NCI-H524 (cell line): ENCODE data around the gene RASGRP1.
A peak's percentile ranks its signal among the peaks of the same experiment; 100 is the strongest.
"Not testable (repeated sequence)": the region's sequence is repeated elsewhere in the genome, so short reads cannot be mapped to it uniquely, and the experiment has no call there.

ENCODE experiments used
- DNase-seq, 2 experiments: peaks; one replicate each; lab custom pipeline; 2025; lab: John Stamatoyannopoulos, UW

RASGRP1 gene

DNA sequence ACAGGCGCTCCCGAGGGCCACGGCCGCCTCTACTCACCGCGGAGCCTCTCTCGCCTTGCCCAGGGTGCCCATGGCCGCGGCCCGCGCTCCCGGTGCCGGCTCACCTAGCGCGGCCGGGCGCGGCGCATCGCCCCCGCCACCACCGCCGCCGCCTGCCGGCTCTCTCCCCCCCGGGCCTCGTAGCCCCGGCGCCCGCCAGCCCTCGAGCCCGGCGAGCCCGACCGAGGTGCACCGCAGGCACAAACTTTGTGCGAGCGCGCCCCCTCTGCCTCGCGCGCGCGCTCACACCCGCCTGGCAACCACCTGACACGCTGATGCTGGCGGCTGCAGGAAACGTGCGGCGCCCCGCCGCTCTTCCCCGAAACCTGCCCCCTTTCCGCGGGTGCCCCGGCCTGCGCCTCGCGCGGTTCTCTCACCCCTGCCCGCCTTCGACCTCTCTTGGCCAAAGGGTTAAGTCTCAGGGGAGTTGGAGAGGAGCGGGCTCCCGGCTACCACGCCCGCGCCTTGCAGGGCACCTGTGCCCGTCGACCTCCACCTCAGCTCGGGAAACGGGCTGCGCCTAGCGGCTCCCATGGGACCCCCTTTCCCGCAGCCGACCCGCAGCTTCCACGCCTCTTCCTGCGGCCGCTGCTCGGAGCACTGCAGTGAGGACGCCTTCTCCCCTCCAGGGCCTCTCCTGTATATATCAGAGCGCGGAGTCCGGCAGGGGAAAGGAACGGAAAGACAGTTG is at the start of gene RASGRP1:
Gene RASGRP1 (minus strand): TSS at position 258 of the 730 bp plus-strand sequence. CDS start 186 bp downstream, at position 72.
- DNase-seq, result peak; percentile 43 to 80

DNA sequence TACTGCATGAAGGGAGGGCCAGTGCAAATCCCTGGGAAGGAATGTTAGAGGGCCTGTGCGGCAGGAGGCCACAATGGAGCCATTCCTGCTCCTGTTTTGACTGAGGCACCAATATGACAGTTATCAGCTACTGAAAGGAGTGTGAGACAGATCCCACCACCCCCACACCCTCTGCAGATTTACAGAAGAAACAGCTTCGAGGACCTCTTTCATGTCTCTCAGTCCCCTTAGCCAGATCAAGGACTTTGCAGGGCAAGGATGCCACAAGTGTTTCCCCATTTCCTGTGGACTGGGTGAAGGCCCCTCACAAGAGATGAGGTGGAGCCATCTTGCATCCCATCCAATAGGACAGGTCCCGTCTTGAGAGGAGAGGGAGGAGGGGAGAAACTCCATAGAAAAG is 48.5 kb upstream of the RASGRP1 start:
- no peak for DNase-seq

DNA sequence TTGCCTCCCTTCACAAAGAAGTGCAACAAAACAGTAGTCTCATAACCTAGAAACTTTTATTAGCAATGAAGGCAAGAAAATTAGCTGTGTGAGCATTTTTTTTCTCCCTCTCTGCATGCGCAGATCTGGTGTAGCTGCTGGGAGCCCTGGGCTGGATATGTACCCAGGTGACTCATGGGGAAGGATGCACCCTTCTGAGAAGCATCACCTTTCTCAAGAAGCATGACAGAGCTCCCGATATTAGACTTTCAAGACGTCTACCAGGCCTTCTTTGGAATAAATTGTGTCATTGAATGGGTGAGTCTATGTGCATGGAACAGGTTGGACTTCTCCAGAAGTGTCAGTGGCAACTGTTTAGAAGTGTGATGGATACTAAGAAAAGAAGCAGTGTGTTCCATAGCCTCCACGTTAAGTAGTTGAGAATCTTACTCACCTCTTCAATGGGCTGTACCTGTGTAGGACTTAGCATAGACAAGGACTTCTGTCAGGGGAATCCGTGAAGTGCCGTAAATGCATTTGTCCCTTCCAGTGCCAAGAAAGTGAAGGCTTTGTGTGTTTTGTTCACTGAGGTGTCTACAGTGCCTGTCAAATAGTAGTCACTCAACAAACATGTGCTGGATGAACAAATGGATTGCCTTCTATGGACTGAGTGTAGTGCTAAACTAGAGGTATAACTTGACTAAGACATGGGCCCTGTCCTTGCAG is 47.7 kb upstream of the RASGRP1 start:
- no peak for DNase-seq

DNA sequence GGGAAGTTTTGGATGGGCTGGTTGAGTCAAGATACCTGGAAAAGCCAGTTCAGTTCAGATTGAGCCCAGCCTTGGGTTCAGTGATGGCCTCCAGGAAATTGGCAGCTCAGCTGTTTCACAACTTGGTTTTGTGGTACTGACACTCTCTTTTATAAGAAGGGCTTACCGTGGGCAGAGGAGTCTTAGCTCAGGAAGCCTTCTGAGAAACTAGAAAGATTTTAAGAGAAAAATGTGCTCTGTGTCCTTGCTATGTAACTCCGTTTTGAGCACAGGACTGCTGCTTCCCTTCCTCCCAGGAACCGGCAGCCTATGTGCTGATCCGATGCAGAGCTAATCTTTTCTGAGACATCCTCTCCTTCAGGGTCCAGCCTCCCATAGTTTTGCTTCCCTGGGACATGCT is 46.6 kb upstream of the RASGRP1 start:
- DNase-seq, result no peak

DNA sequence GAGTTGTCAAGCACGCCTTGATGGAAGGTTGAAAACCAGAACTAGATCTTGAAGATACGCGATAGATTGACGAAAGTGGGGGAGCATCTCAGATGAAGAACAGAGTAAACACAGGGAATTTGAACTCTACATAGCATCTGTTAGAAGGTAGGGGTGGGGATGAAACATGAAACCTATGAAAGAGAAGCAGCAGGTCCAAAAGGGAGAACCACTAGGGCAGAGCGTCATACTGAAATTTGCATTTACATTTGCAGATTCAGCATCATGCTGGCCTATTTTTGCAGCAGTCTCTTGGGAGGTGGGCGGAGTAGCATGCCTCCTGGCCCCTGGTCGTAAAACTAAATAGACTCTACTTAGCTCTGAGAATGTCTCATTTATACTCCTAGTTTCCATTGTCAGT is 46.1 kb upstream of the RASGRP1 start:
- DNase-seq, result peak in 1 of 2 experiments; percentile 51

DNA sequence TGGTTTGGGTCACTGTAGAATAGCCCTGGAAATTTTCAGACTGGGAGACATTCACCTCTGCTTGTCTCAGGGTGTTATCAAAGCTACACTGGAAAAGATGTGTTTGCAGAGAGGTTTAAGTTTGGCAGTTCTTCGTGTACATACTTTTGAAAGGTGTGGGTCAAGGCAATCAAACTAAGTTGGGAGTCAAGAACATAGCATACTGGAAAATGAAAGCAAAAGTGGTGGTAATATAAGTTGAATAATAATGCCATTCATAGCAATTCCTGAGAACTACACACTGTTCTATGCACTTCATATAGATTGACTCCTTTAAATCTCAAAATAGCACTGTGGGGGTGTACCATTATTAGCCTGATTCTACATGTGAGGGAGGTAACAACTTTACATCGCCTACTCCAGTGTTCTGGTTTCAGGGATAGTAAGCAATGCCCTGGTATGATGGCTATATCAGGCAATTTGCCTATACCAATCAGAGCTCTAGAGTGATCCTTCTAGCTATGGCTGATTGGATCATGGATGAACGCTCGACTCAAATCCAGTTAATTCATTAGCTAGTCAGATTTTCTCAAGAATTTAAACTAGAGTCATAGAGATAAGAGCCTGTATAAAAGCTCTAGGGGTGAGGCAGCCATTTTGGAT is 44.6 kb upstream of the RASGRP1 start:
- DNase-seq, result no peak

DNA sequence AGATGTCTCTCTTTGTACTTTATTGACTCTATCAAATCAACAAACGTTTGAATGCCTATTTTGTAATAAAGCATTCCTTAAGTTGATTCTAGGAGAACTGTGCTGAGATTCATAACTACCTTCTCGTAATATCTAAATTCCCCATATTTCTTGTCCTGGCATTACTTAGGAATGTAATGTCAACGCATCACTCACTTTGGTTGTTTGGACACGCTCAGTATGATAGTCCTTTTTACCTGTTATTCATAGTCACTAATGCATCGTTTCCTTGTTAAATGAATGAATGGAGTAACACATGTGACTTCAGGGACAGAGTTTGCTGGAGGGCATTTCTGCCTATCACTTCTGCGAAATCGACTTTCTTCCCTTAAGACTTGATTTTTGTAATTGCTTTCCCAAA is 44.1 kb upstream of the RASGRP1 start:
- DNase-seq, result no peak

DNA sequence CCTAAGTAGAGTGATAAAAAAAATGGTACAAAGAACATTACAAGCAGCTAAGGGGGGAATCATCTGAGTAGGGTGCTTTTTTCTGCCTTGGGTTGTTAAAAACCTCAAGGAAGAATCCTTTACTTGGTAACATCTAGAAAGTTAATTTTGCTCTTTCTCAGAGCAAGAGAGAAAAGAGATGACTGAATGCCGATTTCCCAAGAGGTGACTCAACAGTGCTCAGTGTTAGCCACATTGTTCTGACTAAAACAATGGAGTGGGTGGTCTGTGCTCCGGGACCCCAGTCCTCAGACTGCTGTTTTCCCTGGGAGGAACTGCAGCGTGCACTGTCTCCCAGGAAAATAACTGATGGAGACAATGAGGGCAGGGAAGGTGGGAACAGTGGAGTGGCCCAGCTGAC is 41.1 kb upstream of the RASGRP1 start:
- no peak for DNase-seq

DNA sequence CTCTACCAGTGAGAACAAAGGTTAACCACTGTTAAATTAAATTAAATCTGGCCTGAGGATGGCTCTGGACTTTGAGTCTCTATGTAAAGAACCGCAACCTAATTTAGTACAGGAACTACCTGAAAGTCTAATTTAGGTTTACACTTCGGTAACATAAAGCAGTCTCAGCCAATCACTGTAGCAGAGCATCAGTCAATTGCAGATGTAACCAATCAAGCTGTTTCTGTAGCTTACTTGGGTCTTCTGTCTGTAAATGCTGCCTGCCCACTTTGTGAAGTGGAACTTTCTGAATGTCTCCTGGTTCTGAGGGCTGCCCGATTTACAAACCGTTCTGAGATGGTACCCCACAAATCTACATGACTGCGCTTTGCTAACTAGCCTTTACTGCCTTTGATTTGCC is 39.1 kb upstream of the RASGRP1 start:
- DNase-seq, result no peak

DNA sequence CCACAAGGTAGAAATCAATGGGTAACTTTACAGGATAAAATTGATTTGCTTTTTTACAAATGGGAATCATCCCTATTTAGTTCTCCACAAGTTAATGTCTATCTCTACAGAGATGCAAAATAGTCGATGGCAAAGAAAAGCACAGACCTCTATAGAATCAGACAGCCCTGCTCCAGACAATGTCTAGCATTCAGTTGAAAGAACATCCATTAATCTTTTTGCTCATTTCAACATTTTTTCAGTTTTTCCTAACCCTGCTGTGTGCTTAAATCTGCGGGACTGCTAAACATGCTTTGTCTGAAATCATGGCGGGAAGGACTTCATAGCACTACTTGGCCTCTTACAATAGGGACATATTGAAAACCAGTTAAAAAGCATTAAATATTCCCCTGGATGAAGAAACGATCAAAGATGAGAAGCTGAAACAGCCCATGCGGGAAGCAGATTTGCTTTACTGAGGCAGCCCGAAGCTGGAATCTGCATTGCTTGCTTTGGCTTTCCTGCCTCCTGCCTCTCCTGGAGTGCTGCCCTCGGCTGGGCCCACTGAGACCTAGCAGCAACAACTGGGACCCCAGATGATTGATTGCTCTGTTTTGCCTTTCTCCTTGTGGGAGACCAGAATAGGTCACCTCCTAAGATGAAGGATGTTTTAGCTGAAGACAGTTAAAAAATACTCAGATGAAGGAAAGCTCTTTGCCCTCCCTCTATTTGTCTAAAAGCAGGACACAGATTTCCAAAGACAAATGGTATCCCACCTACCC is 38.5 kb upstream of the RASGRP1 start:
- no peak for DNase-seq

DNA sequence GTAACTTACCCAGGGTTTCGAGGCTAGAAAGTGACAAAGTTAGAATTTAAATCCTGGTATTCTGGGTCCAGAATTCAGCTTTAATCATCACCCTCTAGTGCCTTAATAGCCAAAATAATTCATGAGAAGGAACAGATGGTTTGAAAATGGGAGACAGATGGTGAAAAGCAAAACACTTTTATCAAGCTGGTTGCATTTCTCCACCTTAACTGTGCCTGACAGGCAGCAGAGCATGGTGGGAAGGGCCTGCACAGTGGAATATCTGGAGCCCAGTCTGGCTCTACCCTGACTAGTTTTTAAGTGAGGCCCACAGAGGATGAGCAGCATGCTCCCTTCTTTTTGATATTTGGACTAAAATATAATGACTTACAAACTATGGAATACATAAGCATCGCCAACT is 35.6 kb upstream of the RASGRP1 start:
- peak; percentile 90 to 97 for DNase-seq

DNA sequence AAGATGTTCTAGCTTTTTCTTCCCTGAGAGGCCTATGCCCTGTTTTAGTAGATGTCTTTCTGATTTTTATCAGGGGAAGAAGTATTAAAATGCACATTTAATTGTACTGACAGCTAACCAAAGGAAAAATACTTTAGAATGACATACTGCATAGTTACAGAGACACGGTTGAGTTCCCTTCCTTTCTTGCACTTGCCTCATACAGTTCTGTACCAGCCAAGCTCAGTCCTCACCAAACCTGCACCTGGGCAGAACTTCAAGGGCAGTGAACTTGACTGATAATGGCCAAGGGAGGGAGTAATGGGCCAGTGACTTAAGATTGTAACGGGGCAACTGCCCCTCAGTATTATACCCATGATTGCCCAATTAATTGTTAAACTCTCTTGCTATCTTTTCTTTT is 34.1 kb upstream of the RASGRP1 start:
- no peak for DNase-seq

DNA sequence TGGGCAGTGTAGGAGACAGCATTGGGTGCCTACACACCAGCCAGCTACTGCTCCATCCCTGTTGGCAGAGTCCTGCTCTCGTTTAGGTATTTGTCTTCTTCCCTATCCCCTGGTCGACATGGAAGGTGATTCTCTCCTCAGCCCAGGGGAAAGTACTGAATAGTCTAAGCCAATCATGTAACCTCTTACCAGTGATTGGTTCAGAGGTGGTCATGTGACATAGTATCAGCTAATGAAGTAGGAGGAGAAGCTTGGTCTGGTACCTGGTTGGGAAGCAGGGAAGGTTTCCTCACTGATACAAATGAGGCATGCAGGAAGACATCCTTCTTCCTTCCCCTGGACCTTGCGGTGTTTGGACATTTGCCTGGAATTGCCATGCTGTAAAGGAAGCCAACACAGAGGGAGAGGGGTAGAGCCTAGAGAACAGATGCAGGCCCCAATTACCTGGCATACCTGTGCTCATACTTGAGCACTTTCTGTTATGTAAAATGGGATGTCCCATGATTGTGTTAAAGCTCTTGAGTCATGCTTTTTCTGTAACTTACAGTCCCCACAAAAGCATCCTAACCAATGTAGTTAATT is 32.7 kb upstream of the RASGRP1 start:
- no peak for DNase-seq

DNA sequence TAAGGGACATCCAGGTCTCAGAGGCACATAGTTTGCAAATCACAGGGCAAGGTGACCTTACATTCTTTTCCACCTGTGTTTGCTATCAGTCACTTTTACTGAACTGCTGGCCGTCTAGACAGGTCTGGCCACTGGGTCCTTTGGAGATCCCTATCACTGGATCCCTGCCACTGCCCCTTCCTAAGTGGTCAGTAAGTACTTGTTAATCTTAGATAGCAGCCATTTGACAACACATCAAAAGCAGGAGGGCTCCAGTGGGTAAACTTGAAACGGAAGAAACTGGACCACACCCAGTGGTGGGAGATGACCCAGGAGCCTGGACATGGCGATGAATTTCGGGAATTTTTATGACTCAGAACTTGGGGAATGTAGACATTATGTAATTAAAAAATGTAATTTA is 28.9 kb upstream of the RASGRP1 start:
- DNase-seq, result no peak

DNA sequence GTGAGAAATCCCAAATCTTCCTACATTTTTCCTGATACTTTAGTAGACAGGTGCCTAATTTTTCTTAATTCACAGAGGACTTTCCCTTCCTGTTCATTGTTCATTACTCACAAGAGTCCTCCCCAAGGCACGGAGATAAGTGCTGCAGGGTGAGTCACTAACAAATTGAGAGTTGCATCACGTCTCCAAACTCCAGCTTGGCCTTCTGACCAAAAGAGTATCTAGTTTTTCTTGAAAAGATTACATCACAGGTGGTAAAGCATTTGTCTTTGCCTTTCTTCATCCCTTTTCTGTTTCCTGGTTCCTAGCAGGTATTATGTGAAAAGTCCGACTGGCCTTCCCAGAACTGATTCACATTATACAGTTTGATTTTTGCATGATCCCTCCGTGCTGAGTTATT is 24.9 kb upstream of the RASGRP1 start:
- no peak for DNase-seq

DNA sequence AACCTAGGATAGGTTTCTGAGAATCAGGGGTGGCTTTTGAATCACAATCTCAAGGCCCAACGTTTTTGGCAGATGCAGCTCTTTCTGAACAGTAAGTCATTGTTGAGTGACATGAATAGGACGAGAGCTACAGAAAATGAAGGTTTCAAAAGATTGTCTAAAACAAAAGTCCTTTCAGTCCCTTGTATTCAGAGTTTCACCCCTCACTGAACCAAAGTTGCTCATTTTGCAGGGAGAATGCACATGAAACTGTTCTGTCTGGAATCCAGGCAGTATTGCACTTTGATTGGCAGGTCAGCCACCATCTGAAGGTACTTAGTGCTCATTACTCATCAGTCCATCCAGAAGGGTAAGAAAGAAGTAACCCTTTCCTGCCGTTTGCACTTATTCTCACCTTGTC is 24.1 kb upstream of the RASGRP1 start:
- DNase-seq, result no peak

DNA sequence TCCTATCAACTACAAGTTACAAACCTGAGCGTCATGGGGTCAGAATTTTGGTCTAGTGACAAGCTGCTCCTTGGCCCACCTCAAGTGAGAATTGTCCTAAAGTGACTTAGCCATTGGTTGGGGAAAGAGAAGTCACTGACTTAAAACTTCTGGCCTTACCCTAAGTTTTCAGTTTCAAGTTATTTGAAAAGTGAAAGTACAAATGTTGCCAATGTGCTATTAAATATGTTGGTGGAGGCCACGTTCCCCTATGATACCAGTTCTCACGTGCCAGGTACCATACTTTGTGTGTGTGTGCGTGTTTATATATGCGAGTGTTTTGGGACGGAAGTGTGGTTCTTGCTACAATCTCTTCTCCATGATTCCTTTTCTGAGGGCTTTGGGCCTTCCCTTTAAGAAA is 22.6 kb upstream of the RASGRP1 start:
- DNase-seq, result no peak

DNA sequence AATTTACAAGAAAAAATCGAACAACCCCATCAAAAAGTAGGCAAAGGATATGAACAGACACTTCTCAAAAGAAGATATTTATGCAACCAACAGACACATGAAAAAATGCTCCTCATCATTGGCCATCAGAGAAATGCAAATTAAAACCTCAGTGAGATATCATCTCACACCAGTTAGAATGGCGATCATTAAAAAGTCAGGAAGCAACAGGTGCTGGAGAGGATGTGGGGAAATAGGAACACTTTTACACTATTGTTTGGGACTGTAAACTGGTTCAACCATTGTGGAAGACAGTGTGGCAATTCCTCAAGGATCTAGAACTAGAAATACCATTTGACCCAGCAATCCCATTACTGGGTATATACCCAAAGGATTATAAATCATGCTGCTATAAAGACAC is 21.4 kb upstream of the RASGRP1 start:
- DNase-seq, result not testable (repeated sequence)

DNA sequence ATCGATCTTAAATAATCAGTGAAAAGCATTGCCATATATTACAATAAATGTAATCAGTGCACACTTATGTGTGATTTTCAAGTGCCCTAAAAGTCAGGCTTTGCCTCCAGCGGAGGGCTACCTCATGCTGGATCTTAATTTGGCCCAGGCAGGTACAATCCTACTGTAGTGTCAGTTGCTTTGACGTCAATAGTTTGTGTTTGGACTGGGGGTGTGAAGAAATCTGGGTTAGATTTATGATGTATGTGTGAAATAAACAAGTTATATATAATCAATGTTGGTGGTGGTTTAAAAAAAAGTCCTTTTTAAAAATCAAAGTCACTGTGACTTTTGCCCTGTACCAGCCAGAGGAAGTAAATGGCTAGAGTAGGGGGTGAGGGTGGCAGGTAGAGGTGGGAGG is 14.0 kb upstream of the RASGRP1 start:
- no peak for DNase-seq

DNA sequence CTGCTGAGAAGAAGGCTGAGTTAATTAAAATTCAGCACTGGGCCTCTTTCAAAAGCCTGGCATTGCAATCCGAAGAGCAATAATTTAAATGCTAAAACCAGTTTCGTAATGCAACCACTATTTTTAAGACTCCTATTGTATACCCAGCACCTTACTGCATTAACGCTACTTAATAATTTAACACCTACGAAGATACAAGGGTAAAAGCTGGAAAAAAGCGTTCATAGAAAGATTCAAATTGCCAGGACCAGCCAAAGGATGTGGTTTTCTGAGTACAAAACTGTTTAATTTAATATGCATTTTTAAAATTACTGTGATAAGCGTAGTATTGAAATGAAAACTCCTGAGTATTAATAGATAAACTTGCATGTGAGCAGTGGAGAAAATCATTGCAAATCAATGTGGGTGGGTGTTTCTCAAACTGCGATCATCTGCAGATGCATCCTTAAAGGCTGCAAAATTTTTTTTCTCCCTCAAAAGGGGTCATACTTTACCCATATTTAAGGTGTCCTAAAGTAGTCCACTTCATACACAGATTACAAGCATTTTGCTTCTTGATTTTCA is 12.9 kb upstream of the RASGRP1 start:
- DNase-seq, result no peak

DNA sequence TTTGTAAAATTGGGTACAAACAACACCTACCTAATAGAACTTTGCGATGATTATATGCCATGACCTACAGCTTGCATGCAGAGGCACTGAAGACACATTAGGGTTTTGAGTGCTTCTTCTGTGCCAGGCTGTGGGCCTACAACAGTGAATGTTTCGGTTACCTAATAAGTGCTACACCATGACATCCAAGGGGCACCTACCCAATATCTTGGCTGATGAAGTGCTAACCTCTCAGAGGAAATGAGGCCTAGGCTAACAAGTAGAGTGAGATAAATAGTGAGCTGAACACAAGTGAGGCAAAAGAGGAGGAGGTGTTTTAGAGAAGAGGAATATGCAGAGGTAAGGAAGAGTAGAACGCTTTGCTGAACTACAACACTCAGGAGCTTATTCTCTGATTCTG is 12.2 kb upstream of the RASGRP1 start:
- no peak for DNase-seq

DNA sequence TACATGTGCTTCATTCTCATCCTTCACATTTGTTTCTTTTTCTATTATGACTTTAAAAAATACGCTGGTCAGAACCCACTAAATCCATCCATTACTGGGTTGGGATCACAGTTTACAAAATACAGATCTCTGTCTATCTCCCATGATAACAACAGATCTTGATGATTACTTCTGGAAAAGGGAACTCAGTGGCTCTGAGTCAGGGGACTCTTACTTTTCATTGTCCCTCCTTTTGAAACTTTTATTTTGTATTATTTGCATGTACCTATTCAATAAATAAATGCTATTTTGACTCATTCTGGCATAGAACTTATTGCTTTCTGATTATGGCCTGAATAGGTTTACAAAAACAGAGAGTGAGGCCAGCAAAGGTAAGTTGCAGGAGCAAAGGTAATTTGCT is 11.6 kb upstream of the RASGRP1 start:
- DNase-seq, result no peak
